Measurements from ENCODE around the gene C17orf50.

- no peak for TF ChIP-seq EZH2 (IDR thresholded peaks at IDR 0.05; ENCODE audit: low read depth)
- TF ChIP-seq CTCF (conservative IDR thresholded peaks at IDR 0.05) = no peak
Measured at GRCh38 chr17:35745749-35746320, 14.9 kb upstream of the C17orf50 start.
